Common myeloid progenitor, CD34-positive (primary cell): Measurements from ENCODE around the gene PHACTR3.

Experiments
- CTCF ChIA-PET: fragments of 350-600 bp; sonication (Branson Sonifier 250); formaldehyde crosslinking; loops from one replicate; lab custom pipeline; 2021; ENCODE audit warnings: antibody characterized with exemption; lab: Charles Lee
- POLR2A ChIA-PET: fragments of 350-600 bp; sonication (Branson Sonifier 250); formaldehyde crosslinking; loops from one replicate; lab custom pipeline; 2021; ENCODE audit warnings: antibody characterized with exemption; lab: Charles Lee
- DNase-seq, 3 donors: peaks; one replicate each; pipeline versions ENCODE4 v3.0.0 to v3.0.0-alpha.2; 2013
- H3K27ac ChIP-seq, 2 experiments: 1 replicate in 1 of 2; 2 replicates in 1 of 2; pipeline ENCODE4 v1.7.0; 2013; ENCODE audit warnings: inconsistent platforms in 2 of 2, low read length in 2 of 2, mild to moderate bottlenecking in 2 of 2, low read depth in 1 of 2, moderate library complexity in 1 of 2; ENCODE audit not compliant: severe bottlenecking in 2 of 2, insufficient read depth in 1 of 2, poor library complexity in 1 of 2
- H3K27me3 ChIP-seq, 5 experiments: replicated peaks in 2 of 5; 1 replicate in 3 of 5; 2 replicates in 2 of 5; pipeline versions ENCODE4 v1.6.1 to v1.7.0; 2013; ENCODE audit warnings: low read length in 4 of 5, mild to moderate bottlenecking in 2 of 5, moderate library complexity in 2 of 5, inconsistent platforms in 1 of 5; ENCODE audit not compliant: insufficient read depth in 5 of 5, control insufficient read depth in 4 of 5
- H3K36me3 ChIP-seq, 4 experiments: 1 replicate in 2 of 4; 2 replicates in 2 of 4; pipeline versions ENCODE4 v1.6.1 to v1.7.0; 2013; ENCODE audit warnings: low read length in 3 of 4, control low read depth in 1 of 4, mild to moderate bottlenecking in 1 of 4; ENCODE audit not compliant: control insufficient read depth in 4 of 4, insufficient read depth in 4 of 4
- H3K4me1 ChIP-seq, 4 experiments: 1 replicate in 3 of 4; 2 replicates in 1 of 4; pipeline versions ENCODE4 v1.6.1 to v1.7.1; 2013; ENCODE audit warnings: low read length in 3 of 4, mild to moderate bottlenecking in 3 of 4, control low read depth in 1 of 4, inconsistent platforms in 1 of 4, moderate library complexity in 1 of 4; ENCODE audit not compliant: control insufficient read depth in 4 of 4, insufficient read depth in 4 of 4; ENCODE audit errors: control extremely low read depth in 1 of 4
- H3K4me3 ChIP-seq, 7 experiments: 1 replicate in 4 of 7; 2 replicates in 3 of 7; pipeline versions ENCODE4 v1.5.1 to v1.7.0; 2013; ENCODE audit warnings: mild to moderate bottlenecking in 7 of 7, low read length in 6 of 7, moderate library complexity in 6 of 7, inconsistent platforms in 2 of 7, low read depth in 2 of 7, control low read depth in 1 of 7; ENCODE audit not compliant: insufficient read depth in 4 of 7, control insufficient read depth in 1 of 7; ENCODE audit errors: extremely low read depth in 1 of 7
- H3K9me3 ChIP-seq, 5 experiments: 1 replicate in 4 of 5; 2 replicates in 1 of 5; pipeline versions ENCODE4 v1.6.1 to v1.7.1; 2013; ENCODE audit warnings: low read length in 4 of 5, mild to moderate bottlenecking in 2 of 5, inconsistent platforms in 1 of 5, low read depth in 1 of 5, moderate library complexity in 1 of 5; ENCODE audit not compliant: control insufficient read depth in 4 of 5, insufficient read depth in 2 of 5; ENCODE audit errors: control extremely low read depth in 1 of 5
- WGBS: methylation state at CpG from one replicate; pipeline ENCODE4 v1.1.5; 2013; ENCODE audit not compliant: insufficient coverage; 5-methylcytosine and 5-hydroxymethylcytosine counted together

The PHACTR3 gene

GRCh38 chr20:59829054-59829785 lies 224.9 kb downstream of the PHACTR3 start:
- no peak for DNase-seq
- Histone ChIP-seq H3K4me3 (no peak overlapping the region), H3K4me1 (no peaks in the 10 kb centered on the region), H3K27me3 (peaks cover 0 to 25% (median 5%) of the 10 kb centered on the region in 5 experiments), H3K9me3 (no peaks in the 10 kb centered on the region), H3K36me3 (no peaks in the 10 kb centered on the region), H3K27ac (no peak overlapping the region)
- POLR2A ChIA-PET: no interaction called here
- CTCF ChIA-PET: no interaction called here
- 85% methylated on average over 17 of the region's 19 CpGs for WGBS

GRCh38 chr20:59829786-59830664 lies 225.7 kb downstream of the PHACTR3 start:
- H3K9me3 ChIP-seq: no peaks in the 10 kb centered on the region
- no peak overlapping the region for H3K4me3 ChIP-seq
- CTCF ChIA-PET: no interaction called here
- no peak overlapping the region for H3K27ac ChIP-seq
- peaks cover 0 to 26% (median 7%) of the 10 kb centered on the region in 5 experiments for H3K27me3 ChIP-seq
- WGBS: 79% methylated on average over 12 of the region's 12 CpGs
- DNase-seq: no peak
- no peaks in the 10 kb centered on the region for H3K36me3 ChIP-seq
- H3K4me1 ChIP-seq: no peaks in the 10 kb centered on the region
- POLR2A ChIA-PET: no interaction called here

- DNase-seq: no peak
- ChIA-PET CTCF (interaction anchor here (1.2 kb wide), 1 partner anchor 9 kb away, joined by 3 read pairs; no protein-coding TSS in a partner anchor), POLR2A (no interaction called here)
- Histone ChIP-seq H3K9me3 (no peaks in the 10 kb centered on the region), H3K27me3 (peaks cover 0 to 23% (median 11%) of the 10 kb centered on the region in 5 experiments), H3K27ac (no peak overlapping the region), H3K4me1 (peaks cover 0 to 1% (median under 1%) of the 10 kb centered on the region in 4 experiments), H3K4me3 (no peak overlapping the region), H3K36me3 (no peaks in the 10 kb centered on the region)
- 77% methylated on average over 4 of the region's 6 CpGs for WGBS
These were observed 226.3 kb downstream of the PHACTR3 start for GRCh38 chr20:59830665-59831023.

GRCh38 chr20:59831024-59831915 lies 226.9 kb downstream of the PHACTR3 start:
- Histone ChIP-seq H3K9me3 (no peaks in the 10 kb centered on the region), H3K4me3 (no peak overlapping the region), H3K27ac (no peak overlapping the region), H3K27me3 (peaks cover 0 to 25% (median 11%) of the 10 kb centered on the region in 5 experiments), H3K4me1 (peaks cover 0 to 7% (median 4%) of the 10 kb centered on the region in 4 experiments), H3K36me3 (no peaks in the 10 kb centered on the region)
- ChIA-PET CTCF (interaction anchor here (1.2 kb wide), 1 partner anchor 9 kb away, joined by 3 read pairs; no protein-coding TSS in a partner anchor), POLR2A (no interaction called here)
- WGBS: 87% methylated on average over 17 of the region's 23 CpGs
- DNase-seq: no peak

GRCh38 chr20:59831916-59832270 lies 227.6 kb downstream of the PHACTR3 start:
- H3K9me3 ChIP-seq: no peaks in the 10 kb centered on the region
- ChIA-PET POLR2A (no interaction called here), CTCF (interaction anchor here (1.2 kb wide), 1 partner anchor 8 kb away, joined by 3 read pairs; no protein-coding TSS in a partner anchor)
- H3K4me3 ChIP-seq: no peak overlapping the region
- no peak overlapping the region for H3K27ac ChIP-seq
- WGBS: 89% methylated on average over 2 of the region's 3 CpGs
- DNase-seq: no peak
- H3K36me3 ChIP-seq: no peaks in the 10 kb centered on the region
- peaks cover 0 to 32% (median 12%) of the 10 kb centered on the region in 5 experiments for H3K27me3 ChIP-seq
- peaks cover 0 to 10% (median 4%) of the 10 kb centered on the region in 4 experiments for H3K4me1 ChIP-seq

GRCh38 chr20:59832406-59833363 lies 228.3 kb downstream of the PHACTR3 start:
- WGBS: 93% methylated on average over 13 of the region's 13 CpGs
- no peak overlapping the region for H3K27ac ChIP-seq
- H3K4me3 ChIP-seq: no peak overlapping the region
- H3K27me3 ChIP-seq: peaks cover 0 to 31% (median 13%) of the 10 kb centered on the region in 5 experiments
- peaks cover 0 to 10% (median 4%) of the 10 kb centered on the region in 4 experiments for H3K4me1 ChIP-seq
- no peaks in the 10 kb centered on the region for H3K9me3 ChIP-seq
- no peaks in the 10 kb centered on the region for H3K36me3 ChIP-seq
- ChIA-PET CTCF (no interaction called here), POLR2A (no interaction called here)
- no peak for DNase-seq
